HFFc6 (cell line): ENCODE measurements around the gene CDX1. TPM values are rescaled to one million over a fixed set of nuclear protein-coding genes. Genes with fewer than 3 reads are reported as not detected.

Experiments used
- DNase-seq: peaks from one replicate; pipeline ENCODE4 v3.0.0-alpha.2; 2018
- H3K27ac Mint-ChIP-seq: 2 replicates; pipeline ENCODE4 v1.8.0; 2020; ENCODE audit warnings: mild to moderate bottlenecking, mixed read lengths
- H3K27me3 Mint-ChIP-seq: 2 replicates; pipeline ENCODE4 v1.8.0; 2021; ENCODE audit warnings: mild to moderate bottlenecking, moderate library complexity, mixed read lengths; ENCODE audit not compliant: insufficient read depth
- H3K36me3 Mint-ChIP-seq: 2 replicates; pipeline ENCODE4 v1.8.0; 2021; ENCODE audit warnings: low read depth, mixed read lengths
- H3K4me1 Mint-ChIP-seq: 2 replicates; pipeline ENCODE4 v1.8.0; 2020; ENCODE audit warnings: low read depth, mixed read lengths
- H3K4me3 Mint-ChIP-seq: 2 replicates; pipeline ENCODE4 v1.8.0; 2020; ENCODE audit warnings: mild to moderate bottlenecking, moderate library complexity, mixed read lengths
- H3K9me3 Mint-ChIP-seq: 2 replicates; pipeline ENCODE4 v1.8.0; 2020; ENCODE audit warnings: mild to moderate bottlenecking, mixed read lengths
- total RNA-seq, 6 experiments: library from RNA; stranded (reverse); fragmentation: NEBNext Ultra II Directional; extraction: Animal tissue kit (Norgen Biotek cat#: 25700); gene quantifications; 2 replicates in 1 of 6; 3 replicates in 5 of 6; pipeline ENCODE4 v1.2.3, GENCODE V29; 2021
- TF ChIP-seq, protein P1 (sequence below): fragments of 200-600 bp; sonication (generic); IDR thresholded peaks from 2 replicates; pipeline ENCODE4 v1.5.0; 2021; ENCODE audit warnings: antibody characterized with exemption, mild to moderate bottlenecking

The CDX1 gene
- total RNA-seq, 6 experiments from 2014 or later = 0.11 TPM; not detected in 5

DNA sequence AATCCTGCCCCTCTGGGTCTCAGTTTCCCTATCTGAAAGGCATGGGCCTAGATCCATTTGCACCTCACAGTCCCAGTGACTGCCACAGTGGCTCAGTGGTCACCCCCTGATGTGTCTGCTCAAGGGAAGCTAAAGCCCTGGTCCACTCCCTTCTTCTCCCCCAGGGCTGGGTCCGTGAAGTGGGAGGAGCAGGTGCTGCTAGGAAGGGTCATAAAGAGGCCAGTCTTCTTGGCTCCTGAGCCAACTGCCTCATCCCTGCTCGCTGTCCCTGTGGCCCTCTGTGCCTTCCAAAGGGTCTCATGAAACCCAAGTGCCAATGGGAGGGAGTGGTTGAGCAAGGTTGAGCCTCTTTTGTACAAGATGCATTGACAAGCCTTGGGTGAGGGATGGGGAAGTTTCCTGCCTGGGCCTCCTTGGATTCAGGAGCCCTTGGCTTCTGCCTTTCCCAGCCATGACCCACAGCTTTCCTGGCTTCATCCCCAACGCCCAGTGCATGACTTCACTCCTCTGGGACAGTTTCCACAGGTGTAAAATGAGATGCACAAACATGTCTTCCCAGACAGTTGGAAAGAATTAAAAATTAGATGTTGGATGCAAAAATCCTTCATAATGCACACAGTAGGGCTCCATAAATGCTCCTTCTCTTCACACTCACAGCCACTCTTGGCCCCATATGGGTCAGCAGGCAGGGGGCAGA lies 21.7 kb downstream of the CDX1 start:
- H3K4me1 Mint-ChIP-seq = no peaks in the 10 kb centered on the region
- no peaks in the 10 kb centered on the region for H3K9me3 Mint-ChIP-seq
- no peaks in the 10 kb centered on the region for H3K36me3 Mint-ChIP-seq
- no peak for DNase-seq
- H3K27ac Mint-ChIP-seq = no peak overlapping the region
- TF ChIP-seq, protein P1, sequence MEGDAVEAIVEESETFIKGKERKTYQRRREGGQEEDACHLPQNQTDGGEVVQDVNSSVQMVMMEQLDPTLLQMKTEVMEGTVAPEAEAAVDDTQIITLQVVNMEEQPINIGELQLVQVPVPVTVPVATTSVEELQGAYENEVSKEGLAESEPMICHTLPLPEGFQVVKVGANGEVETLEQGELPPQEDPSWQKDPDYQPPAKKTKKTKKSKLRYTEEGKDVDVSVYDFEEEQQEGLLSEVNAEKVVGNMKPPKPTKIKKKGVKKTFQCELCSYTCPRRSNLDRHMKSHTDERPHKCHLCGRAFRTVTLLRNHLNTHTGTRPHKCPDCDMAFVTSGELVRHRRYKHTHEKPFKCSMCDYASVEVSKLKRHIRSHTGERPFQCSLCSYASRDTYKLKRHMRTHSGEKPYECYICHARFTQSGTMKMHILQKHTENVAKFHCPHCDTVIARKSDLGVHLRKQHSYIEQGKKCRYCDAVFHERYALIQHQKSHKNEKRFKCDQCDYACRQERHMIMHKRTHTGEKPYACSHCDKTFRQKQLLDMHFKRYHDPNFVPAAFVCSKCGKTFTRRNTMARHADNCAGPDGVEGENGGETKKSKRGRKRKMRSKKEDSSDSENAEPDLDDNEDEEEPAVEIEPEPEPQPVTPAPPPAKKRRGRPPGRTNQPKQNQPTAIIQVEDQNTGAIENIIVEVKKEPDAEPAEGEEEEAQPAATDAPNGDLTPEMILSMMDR = no peak
- peaks cover 47% of the 10 kb centered on the region for H3K27me3 Mint-ChIP-seq
- no peak overlapping the region for H3K4me3 Mint-ChIP-seq

DNA sequence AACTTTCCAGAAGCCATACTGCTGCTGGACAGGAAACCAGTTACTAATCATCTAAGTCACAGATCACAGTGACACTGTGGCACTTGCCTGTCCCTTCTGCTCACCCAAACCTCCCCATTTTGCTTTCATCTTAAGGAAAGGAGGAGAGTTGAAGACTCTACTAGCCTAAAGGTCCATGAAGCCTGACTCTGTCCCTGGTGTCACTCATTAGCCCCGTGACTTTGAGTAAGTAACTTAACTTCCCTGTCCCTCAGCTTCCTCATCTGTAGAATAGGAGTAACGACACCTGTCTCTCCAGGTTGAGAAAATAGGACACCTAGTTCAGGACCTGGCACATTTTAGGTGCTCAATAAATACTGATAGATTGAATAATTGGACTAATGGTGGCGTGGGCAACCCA lies 22.7 kb downstream of the CDX1 start:
- TF ChIP-seq, protein P1 = no peak
- no peaks in the 10 kb centered on the region for H3K9me3 Mint-ChIP-seq
- no peak overlapping the region for H3K27ac Mint-ChIP-seq
- H3K27me3 Mint-ChIP-seq = peaks cover 50% of the 10 kb centered on the region
- no peak for DNase-seq
- H3K4me3 Mint-ChIP-seq = no peak overlapping the region
- H3K36me3 Mint-ChIP-seq = no peaks in the 10 kb centered on the region
- H3K4me1 Mint-ChIP-seq = no peaks in the 10 kb centered on the region

DNA sequence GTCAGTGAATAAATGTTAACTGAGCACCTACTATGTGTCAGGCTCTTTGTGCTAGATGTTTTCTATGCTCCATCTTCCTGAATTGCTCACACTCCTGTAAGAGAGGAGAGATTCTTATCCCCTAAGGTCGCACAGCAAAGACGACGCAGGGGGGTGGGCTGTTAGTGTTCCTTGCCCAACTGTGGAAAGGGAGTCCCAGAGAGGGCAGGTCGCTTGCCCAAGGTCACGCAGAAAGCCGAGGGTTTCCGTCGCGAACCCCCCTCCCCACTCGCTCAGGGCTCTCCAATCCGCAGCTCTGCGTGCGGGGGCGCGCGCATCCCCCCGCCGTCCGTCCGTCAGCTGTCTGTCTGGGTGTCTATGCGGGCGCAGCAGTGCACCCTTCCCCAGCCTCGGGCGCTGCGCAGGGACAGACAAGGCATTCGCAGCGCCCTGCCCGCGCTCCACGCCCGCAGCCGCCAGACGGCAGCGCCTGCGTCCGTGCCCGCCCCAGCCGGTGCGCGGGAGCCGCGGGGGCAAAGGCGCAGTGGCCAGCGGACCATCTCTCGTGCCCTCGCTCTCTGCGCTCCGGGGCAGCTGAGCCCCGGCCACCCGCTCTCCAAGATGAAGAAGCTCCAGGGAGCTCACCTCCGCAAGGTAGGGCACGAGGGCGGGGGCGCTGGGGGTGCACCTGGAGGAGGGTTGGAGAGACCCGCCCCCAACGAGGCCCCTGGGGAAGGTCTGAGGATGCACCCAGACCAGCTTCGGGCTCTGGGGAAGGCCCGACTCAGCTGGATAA lies 23.3 kb downstream of the CDX1 start, which contains the start of gene SLC6A7:
Gene SLC6A7 (plus strand): TSS at position 335 of the 775 bp plus-strand sequence. CDS start 266 bp downstream, at position 601.
- Mint-ChIP-seq H3K4me1 (no peaks in the 10 kb centered on the region), H3K36me3 (no peaks in the 10 kb centered on the region), H3K9me3 (no peaks in the 10 kb centered on the region), H3K27ac (no peak within 1 kb of the TSS), H3K27me3 (peaks cover 49% of the 10 kb centered on the region), H3K4me3 (no peak within 1 kb of the TSS)
- TF ChIP-seq, protein P1 = no peak
- no peak for DNase-seq

DNA sequence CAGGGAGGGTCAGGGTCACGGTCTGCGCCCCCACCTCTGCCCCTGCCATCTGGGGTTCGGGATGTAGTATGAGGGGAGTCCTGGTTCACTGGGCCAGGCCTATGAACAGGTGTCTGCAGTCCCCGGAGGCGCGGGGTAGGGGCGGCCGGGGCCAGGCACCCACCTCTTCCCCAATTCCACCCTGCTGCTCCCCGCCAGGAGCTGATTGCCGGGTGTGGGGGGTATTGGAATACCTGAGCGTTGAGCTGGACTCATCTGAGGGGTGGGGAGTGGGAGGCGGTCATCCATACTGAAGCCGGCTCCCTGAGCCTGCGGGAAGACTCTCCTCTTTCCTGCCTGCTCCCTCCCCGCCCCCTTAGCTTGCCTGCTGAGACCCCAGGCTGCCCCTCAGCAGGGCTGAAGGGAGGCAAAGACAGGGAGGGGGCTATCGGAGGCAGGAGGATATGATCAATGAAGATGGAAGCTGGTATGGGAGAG lies 24.0 kb downstream of the CDX1 start:
- Mint-ChIP-seq H3K4me1 (no peaks in the 10 kb centered on the region), H3K9me3 (no peaks in the 10 kb centered on the region), H3K4me3 (no peak overlapping the region), H3K27ac (no peak overlapping the region), H3K27me3 (peaks cover 47% of the 10 kb centered on the region), H3K36me3 (no peaks in the 10 kb centered on the region)
- TF ChIP-seq, protein P1 = no peak
- no peak for DNase-seq

DNA sequence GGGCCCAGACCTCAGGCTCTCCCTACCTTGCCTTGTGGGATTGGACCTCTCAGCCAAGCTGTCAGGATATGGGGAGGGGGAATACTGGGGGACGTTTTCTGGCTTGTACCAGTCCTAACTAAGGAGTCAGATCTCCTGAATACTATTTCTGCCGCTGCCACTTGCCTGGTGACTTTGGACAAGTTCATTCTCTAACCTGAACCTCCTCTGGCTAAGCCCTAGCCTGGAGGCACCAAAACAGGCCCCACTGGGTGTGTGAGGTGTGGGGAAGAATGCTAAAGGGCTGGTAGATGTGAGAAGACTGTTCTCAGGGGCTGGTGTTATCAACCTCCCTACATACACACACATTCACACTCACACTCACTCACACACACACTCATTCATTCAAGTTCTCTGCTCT lies 24.4 kb downstream of the CDX1 start:
- Mint-ChIP-seq H3K27ac (no peak overlapping the region), H3K4me1 (no peaks in the 10 kb centered on the region), H3K9me3 (no peaks in the 10 kb centered on the region), H3K36me3 (no peaks in the 10 kb centered on the region), H3K4me3 (no peak overlapping the region), H3K27me3 (peaks cover 50% of the 10 kb centered on the region)
- TF ChIP-seq, protein P1 = no peak
- DNase-seq = no peak
